ENCODE results near the gene PPP4R2. TPM values are rescaled to one million over a fixed set of nuclear protein-coding genes. Genes with fewer than 3 reads are reported as not detected.

The PPP4R2 gene
- total RNA-seq (ENCODE audit: low replicate concordance), result 89.2 and 143 TPM in 2 replicates

GRCh38 chr3:72996473-72997333 lies at the start of gene PPP4R2:
TSS of gene PPP4R2 (plus strand) at chr3:72996811. CDS start at chr3:72997038, 227 bp downstream.
- Mint-ChIP-seq H3K27me3 (ENCODE audit: insufficient read depth, low read depth) (peaks cover 6% of the 10 kb centered on the region), H3K4me1 (peaks cover 33% of the 10 kb centered on the region), H3K4me3 (peak within 1 kb of the TSS; percentile 94), H3K27ac (peak within 1 kb of the TSS; percentile 88), H3K36me3 (peaks cover 14% of the 10 kb centered on the region), H3K9me3 (no peaks in the 10 kb centered on the region)
- peaks cover 4% of the 10 kb centered on the region for H3K79me2 ChIP-seq (ENCODE audit: low read depth)
- peaks cover 29% of the 10 kb centered on the region for H3K4me1 ChIP-seq
- H3K27me3 ChIP-seq, result no peaks in the 10 kb centered on the region
- peak within 1 kb of the TSS; percentile 96 for H3K27ac ChIP-seq
- H3K4me2 ChIP-seq, result peak within 1 kb of the TSS; percentile 100
- H3K36me3 ChIP-seq, result peaks cover 31% of the 10 kb centered on the region
- H3F3A ChIP-seq (ENCODE audit: low read depth), result peaks cover 20% of the 10 kb centered on the region
- H3K4me3 ChIP-seq, result peak within 1 kb of the TSS; percentile 87
- peak within 1 kb of the TSS; percentile 97 for H2AFZ ChIP-seq (replicated peaks)
- peak within 1 kb of the TSS; percentile 93 for H3K9ac ChIP-seq
- no peaks in the 10 kb centered on the region for H3K9me3 ChIP-seq (ENCODE audit: low read depth)
- peaks cover 44% of the 10 kb centered on the region for H4K20me1 ChIP-seq (ENCODE audit: low read depth)
- TF ChIP-seq EZH2phosphoT487 (IDR thresholded peaks at IDR 0.05), result no peak
- no peak for TF ChIP-seq EZH2 (IDR thresholded peaks at IDR 0.05)
- TF ChIP-seq, protein P1, sequence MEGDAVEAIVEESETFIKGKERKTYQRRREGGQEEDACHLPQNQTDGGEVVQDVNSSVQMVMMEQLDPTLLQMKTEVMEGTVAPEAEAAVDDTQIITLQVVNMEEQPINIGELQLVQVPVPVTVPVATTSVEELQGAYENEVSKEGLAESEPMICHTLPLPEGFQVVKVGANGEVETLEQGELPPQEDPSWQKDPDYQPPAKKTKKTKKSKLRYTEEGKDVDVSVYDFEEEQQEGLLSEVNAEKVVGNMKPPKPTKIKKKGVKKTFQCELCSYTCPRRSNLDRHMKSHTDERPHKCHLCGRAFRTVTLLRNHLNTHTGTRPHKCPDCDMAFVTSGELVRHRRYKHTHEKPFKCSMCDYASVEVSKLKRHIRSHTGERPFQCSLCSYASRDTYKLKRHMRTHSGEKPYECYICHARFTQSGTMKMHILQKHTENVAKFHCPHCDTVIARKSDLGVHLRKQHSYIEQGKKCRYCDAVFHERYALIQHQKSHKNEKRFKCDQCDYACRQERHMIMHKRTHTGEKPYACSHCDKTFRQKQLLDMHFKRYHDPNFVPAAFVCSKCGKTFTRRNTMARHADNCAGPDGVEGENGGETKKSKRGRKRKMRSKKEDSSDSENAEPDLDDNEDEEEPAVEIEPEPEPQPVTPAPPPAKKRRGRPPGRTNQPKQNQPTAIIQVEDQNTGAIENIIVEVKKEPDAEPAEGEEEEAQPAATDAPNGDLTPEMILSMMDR (IDR thresholded peaks at IDR 0.05), result no peak
- peak; percentile 95 for DNase-seq (ENCODE audit: low spot score)

DNA sequence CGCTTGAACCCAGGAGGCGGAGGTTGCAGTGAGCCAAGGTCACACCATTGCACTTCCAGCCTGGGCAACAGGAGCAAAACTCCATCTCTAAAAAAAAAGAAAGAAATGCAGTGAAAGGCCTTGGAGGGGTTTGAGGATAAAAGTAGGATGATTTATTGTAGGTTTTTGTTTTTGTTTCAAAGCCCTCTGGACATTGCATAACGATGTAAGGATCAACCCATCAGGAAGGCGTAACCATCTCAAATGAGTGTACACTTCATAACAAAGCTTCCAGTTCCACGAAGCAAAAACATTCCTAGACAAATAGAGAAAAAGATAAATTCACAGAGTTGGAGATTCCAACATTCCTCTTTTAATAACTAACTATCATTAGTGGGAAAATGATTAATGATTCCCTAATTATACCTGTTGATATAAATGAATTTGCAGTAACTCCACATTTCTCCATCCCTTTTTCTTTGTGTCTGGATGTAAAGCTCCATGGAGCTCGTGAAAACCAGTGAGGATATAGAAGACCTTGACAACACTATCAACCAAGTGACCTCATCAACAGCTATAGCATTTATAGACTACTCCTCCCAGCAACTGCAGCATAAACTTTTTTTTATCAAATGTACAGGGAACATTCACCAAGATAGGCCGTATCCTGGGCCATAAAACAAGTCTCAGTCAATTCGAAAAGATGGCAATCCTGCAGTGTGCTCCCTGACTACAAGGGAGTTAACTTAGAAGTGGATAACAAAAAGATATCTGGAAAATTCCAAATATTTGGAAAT lies 48.7 kb upstream of the PPP4R2 start:
- no peaks in the 10 kb centered on the region for H3K27me3 Mint-ChIP-seq (ENCODE audit: insufficient read depth, low read depth)
- H3K27ac Mint-ChIP-seq, result no peak overlapping the region
- no peaks in the 10 kb centered on the region for H3K9me3 Mint-ChIP-seq

GRCh38 chr3:72949016-72949415 lies 47.6 kb upstream of the PPP4R2 start:
- H3K4me3 ChIP-seq, result no peak overlapping the region
- no peaks in the 10 kb centered on the region for H3K79me2 ChIP-seq (ENCODE audit: low read depth)
- Mint-ChIP-seq H3K27me3 (ENCODE audit: insufficient read depth, low read depth) (no peaks in the 10 kb centered on the region), H3K9me3 (no peaks in the 10 kb centered on the region), H3K36me3 (no peaks in the 10 kb centered on the region), H3K27ac (no peak overlapping the region), H3K4me1 (peaks cover 8% of the 10 kb centered on the region), H3K4me3 (no peak overlapping the region)
- no peak overlapping the region for H3K4me2 ChIP-seq
- no peak overlapping the region for H3K27ac ChIP-seq
- no peak overlapping the region for H3K9ac ChIP-seq
- no peaks in the 10 kb centered on the region for H3K36me3 ChIP-seq
- DNase-seq (ENCODE audit: low spot score), result no peak
- no peak overlapping the region for H2AFZ ChIP-seq (replicated peaks)
- H4K20me1 ChIP-seq (ENCODE audit: low read depth), result no peaks in the 10 kb centered on the region
- peaks cover 8% of the 10 kb centered on the region for H3K4me1 ChIP-seq
- TF ChIP-seq, protein P1 (IDR thresholded peaks at IDR 0.05), result no peak
- TF ChIP-seq EZH2phosphoT487 (IDR thresholded peaks at IDR 0.05), result no peak
- no peak for TF ChIP-seq EZH2 (IDR thresholded peaks at IDR 0.05)
- H3F3A ChIP-seq (ENCODE audit: low read depth), result no peaks in the 10 kb centered on the region
- H3K9me3 ChIP-seq (ENCODE audit: low read depth), result no peaks in the 10 kb centered on the region
- H3K27me3 ChIP-seq, result no peaks in the 10 kb centered on the region

More for the DNA sequence above, 48.7 kb upstream of the PPP4R2 start:
- no peak overlapping the region for H3K9ac ChIP-seq
- H4K20me1 ChIP-seq (ENCODE audit: low read depth), result no peaks in the 10 kb centered on the region
- H3K4me1 ChIP-seq, result peaks cover 6% of the 10 kb centered on the region
- no peaks in the 10 kb centered on the region for H3K79me2 ChIP-seq (ENCODE audit: low read depth)
- TF ChIP-seq, protein P1 (IDR thresholded peaks at IDR 0.05), result no peak
- no peak for TF ChIP-seq EZH2phosphoT487 (IDR thresholded peaks at IDR 0.05)
- TF ChIP-seq EZH2 (IDR thresholded peaks at IDR 0.05), result no peak
- no peak for DNase-seq (ENCODE audit: low spot score)
- no peaks in the 10 kb centered on the region for H3F3A ChIP-seq (ENCODE audit: low read depth)
- no peaks in the 10 kb centered on the region for H3K36me3 ChIP-seq
- Mint-ChIP-seq H3K36me3 (no peaks in the 10 kb centered on the region), H3K4me3 (no peak overlapping the region), H3K4me1 (peaks cover 8% of the 10 kb centered on the region)
- no peaks in the 10 kb centered on the region for H3K27me3 ChIP-seq
- H3K4me2 ChIP-seq, result no peak overlapping the region
- H3K4me3 ChIP-seq, result no peak overlapping the region
- H3K9me3 ChIP-seq (ENCODE audit: low read depth), result no peaks in the 10 kb centered on the region
- no peak overlapping the region for H2AFZ ChIP-seq (replicated peaks)
- H3K27ac ChIP-seq, result no peak overlapping the region
